ENCODE data around the gene SPDEF. TPM values are rescaled to one million over a fixed set of nuclear protein-coding genes. Genes with fewer than 3 reads are reported as not detected.

Gene SPDEF
- total RNA-seq, 1 donor from 2014 or later = 0.19 TPM

DNA sequence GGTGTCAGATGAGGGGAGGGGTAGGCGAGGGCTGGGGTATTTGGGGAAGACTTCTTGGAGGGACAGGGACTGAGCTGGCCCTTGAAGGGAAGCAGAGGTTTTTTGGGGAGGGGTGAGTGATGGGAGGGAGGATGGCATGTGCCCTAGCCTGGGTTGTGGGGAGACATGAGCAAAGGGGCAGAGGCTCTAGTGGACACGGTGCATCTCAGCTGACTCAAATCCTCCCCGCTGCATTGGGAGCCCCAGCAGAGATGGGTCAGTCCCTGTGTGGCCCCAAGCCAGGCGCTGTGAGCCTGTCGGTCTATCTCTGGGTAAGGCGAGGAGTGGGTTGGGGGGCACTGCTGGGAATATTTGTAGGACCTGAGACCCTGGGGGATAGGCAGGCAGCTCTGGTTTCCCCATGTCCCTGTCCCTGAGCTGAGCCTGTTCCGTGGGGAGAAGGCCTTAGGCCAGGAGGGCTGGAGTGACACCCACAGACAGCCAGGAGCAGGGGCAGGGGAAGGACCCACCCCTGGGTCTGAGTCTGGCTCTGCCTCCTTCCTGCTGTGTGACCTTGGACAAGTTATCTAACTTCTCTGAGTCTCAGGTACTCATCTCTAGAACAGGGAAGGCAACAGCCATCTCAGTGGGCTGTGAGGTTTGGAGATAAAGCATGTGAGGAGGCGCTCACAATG, 36.0 kb downstream of the SPDEF start:
- intact Hi-C loops (cut with DNase I) = no loop called here
- DNase-seq (ENCODE audit: low spot score) = no peak

DNA sequence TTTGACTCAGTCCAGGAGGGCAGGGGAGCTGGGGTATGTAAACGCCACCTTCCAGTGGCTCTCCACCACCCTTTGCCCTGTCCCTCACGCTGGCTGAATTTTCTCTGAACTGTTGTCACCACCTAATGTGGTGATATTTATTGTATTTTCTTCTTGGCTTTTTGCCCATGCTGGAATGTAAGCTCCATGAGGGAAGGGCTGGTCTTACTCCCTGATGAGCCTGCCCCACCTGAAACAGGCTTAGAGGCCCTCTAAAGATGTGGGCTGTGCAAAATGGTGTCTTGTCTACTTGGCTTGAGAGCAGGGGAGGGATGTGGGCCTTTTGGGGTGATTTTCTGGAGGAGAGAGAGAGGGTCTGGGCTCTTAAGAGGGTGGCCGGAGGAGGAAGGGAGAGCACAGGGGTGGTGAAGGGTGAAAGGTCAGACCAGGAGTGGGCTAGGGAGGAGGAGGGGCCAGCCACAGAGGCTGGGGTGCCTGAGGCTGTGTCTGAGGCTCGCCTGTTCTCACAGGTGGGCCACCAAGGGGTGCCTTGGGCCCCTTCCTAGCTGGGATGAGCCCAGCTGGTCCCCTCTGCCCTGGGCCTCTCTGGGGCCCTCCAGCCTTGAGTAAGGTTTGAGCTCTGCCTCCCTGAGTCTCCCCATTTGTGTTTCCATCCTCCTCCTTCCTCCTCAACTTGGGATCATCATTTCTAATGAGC, 37.3 kb downstream of the SPDEF start:
- DNase-seq (ENCODE audit: low spot score) = no peak
- intact Hi-C loops (cut with DNase I) = no loop called here

GRCh38 chr6:34517966-34518365, 38.2 kb downstream of the SPDEF start:
- intact Hi-C loops (cut with DNase I) = no loop called here
- no peak for DNase-seq (ENCODE audit: low spot score)

DNA sequence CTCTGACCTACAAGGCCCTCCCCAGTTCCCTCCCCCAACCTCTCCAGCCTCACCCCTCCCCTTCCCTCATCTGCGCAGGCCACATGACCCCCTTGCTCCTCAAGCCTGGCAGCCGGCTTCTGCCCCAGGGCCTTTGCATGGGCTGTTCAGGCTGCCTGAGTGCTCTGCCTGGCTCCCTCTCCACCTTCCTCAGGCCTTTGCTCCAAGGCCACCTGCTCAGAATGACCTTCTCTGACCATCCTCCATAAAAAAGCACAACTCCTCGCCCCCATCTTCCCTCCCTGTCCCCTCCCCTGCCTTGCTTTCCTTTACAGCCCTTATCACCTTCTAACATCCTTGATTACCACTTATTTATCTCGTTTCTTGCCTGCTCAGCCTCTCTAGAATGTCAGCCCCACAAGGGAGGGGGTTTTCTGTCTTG, 38.7 kb downstream of the SPDEF start:
- intact Hi-C loops (cut with DNase I) = no loop called here
- DNase-seq (ENCODE audit: low spot score) = no peak

DNA sequence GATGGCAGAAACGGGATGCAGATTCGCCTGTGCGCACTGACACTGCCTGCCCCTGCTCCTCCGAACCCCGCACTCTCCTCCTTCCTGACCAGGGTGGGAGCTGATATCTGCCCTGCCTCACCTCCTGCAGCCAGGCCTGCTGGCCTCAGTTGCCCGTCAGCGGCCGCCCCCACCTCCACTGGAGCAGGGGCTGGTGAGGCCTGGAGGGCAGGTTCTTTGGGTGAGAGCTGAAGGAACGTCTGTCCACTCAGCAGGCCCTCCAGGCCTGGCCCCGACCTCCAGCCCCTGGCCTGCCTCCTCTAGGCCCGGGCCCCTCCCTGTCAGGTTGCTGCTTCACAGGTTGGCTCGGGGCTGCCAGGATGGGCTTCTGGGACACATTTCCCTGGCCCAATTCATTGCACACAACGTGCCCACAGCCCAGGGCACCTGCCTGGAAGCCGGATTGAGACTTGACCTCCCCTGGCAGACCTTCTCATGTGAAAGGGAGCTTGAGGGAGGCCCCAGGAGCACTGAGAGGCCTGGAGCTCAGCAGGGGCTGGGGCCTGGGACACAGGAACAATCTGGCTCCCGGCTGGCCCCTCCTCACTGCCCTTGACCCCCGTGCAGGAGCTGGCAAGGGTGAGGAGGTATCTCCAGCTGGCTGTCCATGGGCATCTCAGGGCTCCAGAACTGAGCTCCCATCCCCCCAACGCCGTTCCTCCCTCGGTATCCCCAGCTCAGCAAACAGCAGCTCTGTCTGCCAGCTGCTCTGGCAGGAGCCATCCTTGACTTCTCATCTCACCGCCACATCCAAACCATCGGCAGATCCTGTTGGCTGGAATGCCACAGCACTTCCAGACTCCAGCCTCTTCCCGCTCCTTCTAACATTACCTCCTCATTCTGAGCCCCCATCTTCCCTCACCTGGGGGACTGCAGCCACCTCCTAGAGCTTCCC, 39.5 kb downstream of the SPDEF start:
- no peak for DNase-seq (ENCODE audit: low spot score)

DNA sequence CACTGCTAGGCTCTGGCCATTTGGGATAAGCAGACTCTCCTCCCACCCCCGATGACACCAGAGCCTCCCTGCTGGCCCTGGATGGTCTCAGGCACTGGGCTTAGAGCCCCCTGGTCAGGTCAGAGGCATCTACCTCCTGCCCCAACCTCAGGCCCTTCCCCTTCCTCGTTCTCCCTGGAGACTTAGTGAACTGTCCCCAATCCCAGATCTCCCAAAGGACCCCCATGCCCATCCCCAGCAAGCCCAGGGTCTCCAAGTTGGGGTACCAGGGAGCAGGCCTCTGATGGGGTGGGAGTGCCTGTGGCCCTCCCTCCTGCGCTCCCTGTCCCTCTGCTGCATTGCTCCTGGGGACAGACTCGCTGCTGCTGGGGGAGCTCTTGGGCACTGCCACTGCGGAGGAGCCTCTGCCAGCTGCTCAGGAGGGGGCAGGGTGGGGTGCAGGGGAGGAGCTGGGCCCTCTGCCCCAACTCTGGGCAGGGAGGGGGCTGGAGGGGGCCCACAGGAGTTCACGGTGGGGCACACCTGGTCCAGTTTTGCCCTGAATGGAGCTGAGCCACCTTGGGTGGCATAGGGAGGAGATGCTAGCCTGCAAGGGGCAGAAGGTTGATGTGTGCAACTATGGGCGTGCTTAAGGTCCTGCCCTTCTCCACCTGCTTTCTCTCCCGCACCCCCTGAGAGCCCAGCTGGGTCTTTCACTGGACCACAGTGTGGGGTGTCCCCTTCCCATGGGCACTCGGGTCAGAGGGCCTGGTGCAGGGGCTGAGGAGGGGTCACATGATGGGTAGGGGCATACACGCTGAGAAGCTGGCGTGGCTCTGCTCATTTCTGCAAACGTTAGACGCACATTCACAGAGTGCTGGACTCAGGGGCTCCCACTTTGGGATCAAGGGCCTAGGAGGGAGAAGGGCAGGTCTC, 40.4 kb downstream of the SPDEF start:
- no peak for DNase-seq (ENCODE audit: low spot score)
- intact Hi-C loops (cut with DNase I) = no loop called here

More for the DNA sequence above, 39.5 kb downstream of the SPDEF start:
- intact Hi-C loops (cut with DNase I) = no loop called here

DNA sequence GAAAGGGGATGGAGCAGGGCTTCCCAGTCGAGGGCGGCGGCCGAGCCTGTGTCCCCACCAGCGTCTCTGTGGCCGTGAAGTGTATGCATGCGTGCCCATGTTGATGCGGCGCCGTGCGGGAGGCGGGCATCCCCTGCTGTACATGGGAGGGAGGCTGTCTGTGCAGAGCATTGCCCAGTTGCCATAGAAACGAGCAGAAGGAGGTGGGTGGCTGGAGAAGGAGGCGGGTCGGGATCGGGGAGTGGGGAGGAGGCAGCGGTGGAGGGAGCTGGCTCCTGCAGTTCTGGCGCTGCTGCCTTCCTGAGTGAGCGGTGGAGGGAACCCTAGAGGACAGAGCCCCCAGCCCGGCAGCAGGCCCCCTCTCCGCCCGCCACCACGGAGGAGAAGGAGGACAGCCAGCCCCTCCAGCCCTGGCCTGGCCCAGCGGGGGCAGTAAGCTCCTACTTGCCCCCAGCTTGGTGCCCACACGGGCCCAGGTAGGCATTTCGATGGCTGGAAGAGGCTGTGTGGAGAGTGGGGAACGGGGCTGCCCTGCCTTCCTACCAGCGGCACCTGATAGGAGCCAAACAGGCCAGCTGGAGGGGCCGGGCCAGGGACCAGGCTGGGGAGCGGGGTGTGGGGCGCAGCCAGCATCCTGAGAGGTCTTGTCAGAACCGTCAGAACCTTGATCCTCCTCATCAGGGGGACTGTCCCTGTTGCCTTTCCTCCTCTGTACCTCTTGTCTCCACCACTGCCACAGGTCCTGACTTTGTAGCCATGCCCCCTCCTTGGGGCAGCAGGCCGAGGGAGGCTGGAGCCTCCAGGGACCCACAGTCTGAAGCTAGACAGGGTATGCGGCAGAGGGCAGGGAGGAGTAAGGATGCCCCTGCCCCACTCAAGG, 41.3 kb downstream of the SPDEF start:
- DNase-seq (ENCODE audit: low spot score) = no peak
- intact Hi-C loops (cut with DNase I) = no loop called here

- no peak for DNase-seq (ENCODE audit: low spot score)
- intact Hi-C loops (cut with DNase I) = no loop called here
Observed at GRCh38 chr6:34514112-34514511, 42.0 kb downstream of the SPDEF start.

- DNase-seq (ENCODE audit: low spot score) = no peak
Observed at GRCh38 chr6:34513646-34514045, 42.5 kb downstream of the SPDEF start.

DNA sequence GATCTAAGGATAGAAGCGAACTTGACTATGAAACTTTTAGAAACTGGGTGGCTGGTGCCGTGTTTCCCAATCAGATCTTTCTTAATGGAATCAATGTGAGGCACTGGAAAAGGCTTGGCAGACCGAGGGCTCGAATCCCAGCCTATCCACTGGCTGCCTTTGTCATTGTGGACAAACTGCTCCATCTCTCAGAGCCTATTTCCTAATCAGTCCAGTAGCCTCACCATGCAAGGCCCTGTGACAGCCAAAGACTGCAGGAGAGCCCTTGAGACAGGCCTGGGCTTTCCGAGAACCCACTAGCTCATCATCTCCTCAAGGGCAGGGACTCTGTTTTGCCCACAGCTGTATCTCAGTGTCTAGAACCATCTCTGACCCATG, 43.4 kb downstream of the SPDEF start:
- DNase-seq (ENCODE audit: low spot score) = no peak
- intact Hi-C loops (cut with DNase I) = no loop called here

More at GRCh38 chr6:34513646-34514045, 42.5 kb downstream of the SPDEF start:
- intact Hi-C loops (cut with DNase I) = no loop called here

DNA sequence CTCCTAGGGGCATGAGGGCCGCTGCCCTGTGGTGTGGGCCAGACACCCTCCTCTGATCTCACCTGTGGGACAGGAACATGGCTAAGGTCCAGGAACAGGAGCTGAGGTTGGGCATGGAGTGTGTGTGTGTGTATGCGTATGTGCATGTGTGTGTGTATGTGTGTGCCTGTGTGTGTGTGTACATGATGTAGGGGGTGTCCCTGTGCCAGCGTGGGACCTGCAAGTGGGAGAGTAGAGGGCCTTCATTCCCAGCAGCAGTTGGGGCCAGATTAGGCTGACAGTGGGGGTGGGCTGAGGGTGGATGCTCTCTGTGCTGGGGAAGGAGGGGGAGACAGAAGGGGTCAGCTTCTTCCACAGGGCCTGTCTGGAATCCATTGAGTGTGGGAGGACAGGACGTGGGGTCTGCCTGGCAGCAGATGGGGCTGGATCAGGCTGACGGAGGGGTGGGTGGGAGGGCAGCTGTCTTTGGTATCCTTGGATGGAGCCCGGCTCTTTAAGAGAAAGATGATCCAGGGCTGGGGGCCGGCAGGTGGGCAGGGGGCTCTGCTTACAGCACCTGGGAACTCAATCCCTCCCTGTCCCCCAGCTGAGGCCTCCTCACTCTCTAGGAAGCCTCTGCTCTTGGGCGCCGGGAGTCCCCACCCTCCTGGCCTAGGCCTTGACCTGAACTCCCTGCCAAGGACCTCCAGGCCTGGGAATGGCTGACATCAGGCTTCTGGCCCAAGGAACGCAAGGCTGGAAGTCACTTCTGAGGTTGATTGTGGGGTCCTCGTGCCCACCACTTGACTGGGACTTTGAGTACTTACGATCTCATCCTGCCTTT, 44.0 kb downstream of the SPDEF start:
- intact Hi-C loops (cut with DNase I) = no loop called here
- DNase-seq (ENCODE audit: low spot score) = no peak

GRCh38 chr6:34511214-34511914, 44.8 kb downstream of the SPDEF start:
- intact Hi-C loops (cut with DNase I) = no loop called here
- DNase-seq (ENCODE audit: low spot score) = no peak

DNA sequence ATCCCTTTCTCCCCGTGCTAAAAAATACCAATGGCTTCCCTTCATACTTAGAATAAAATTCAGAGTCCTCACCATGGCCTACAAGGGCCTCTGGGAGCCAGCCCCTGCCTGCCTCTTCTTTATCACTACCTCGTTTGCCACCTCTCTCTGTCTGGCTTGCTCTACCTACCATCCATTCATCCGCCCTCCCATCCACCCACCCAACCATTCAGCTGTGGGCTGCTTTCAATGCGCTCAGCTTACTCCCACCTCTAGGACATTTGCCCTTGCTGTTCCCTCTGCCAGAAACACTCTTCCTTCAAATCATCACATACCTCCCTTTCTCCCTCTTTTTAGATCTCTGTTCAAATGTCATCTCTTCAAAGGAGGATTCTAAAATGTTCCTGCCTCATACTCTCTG, 45.8 kb downstream of the SPDEF start:
- intact Hi-C loops (cut with DNase I) = no loop called here
- DNase-seq (ENCODE audit: low spot score) = no peak

- intact Hi-C loops (cut with DNase I) = no loop called here
- DNase-seq (ENCODE audit: low spot score) = no peak
Observed at GRCh38 chr6:34509782-34510181, 46.3 kb downstream of the SPDEF start.

- no peak for DNase-seq (ENCODE audit: low spot score)
- intact Hi-C loops (cut with DNase I) = no loop called here
Observed at GRCh38 chr6:34508425-34508824, 47.7 kb downstream of the SPDEF start.

- no peak for DNase-seq (ENCODE audit: low spot score)
- intact Hi-C loops (cut with DNase I) = no loop called here
Observed at GRCh38 chr6:34506718-34507117, 49.4 kb downstream of the SPDEF start.

DNA sequence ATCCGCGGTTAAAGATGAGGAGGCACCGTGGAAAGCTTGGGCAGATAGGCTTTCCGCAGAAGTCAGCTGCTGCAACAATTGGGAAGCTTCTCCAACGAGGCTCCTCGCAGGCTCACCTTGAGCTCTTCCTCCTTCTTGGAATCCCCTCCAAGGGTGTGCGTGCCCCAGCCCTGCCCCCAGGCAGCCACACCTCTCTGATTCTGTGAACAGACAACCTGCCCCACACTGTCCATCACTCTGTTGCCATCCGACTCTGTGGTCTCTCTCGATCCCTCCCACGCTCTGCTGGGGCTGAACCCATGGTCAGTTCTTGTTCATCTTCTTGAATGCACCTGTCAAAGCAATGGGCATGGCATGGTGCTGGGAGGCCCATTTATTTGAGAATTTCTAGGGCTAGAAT, 58.7 kb downstream of the SPDEF start:
- intact Hi-C loops (cut with DNase I) = no loop called here
- peak; percentile 20 for DNase-seq (ENCODE audit: low spot score)

All from cardiac septum (tissue), 1 donor.